ENCODE data around the gene SPAG16.

DNA sequence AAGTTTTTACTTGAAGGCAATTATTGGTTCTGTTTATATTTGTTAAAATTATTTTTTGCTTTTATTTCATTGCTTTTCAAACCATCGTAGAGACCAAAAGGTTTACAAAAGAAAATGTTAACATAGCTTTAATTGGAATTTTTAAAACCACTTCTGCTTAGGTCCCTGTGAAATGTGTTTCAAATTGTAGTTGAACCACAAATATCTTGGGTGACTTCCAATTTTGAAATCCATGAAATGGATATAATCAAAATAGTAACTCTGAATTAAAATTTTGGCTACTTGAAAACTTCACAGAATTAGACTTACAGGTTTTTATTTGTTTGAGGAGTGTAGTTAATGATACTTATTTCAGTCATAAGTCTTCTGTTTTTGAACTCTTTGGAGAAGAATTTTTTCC, 3.1 kb upstream of the SPAG16 start:
- no peak for TF ChIP-seq POLR2A (IDR thresholded peaks at IDR 0.05)
- TF ChIP-seq, protein P1, sequence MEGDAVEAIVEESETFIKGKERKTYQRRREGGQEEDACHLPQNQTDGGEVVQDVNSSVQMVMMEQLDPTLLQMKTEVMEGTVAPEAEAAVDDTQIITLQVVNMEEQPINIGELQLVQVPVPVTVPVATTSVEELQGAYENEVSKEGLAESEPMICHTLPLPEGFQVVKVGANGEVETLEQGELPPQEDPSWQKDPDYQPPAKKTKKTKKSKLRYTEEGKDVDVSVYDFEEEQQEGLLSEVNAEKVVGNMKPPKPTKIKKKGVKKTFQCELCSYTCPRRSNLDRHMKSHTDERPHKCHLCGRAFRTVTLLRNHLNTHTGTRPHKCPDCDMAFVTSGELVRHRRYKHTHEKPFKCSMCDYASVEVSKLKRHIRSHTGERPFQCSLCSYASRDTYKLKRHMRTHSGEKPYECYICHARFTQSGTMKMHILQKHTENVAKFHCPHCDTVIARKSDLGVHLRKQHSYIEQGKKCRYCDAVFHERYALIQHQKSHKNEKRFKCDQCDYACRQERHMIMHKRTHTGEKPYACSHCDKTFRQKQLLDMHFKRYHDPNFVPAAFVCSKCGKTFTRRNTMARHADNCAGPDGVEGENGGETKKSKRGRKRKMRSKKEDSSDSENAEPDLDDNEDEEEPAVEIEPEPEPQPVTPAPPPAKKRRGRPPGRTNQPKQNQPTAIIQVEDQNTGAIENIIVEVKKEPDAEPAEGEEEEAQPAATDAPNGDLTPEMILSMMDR (IDR thresholded peaks at IDR 0.05), result no peak

Measured in body of pancreas (tissue), 4 donors.